ENCODE measurements around the gene POP7.
A peak's percentile ranks its signal among the peaks of the same experiment; 100 is the strongest.
"Not testable (repeated sequence)": the region's sequence is repeated elsewhere in the genome, so short reads cannot be mapped to it uniquely, and the experiment has no call there.

POP7 gene

DNA sequence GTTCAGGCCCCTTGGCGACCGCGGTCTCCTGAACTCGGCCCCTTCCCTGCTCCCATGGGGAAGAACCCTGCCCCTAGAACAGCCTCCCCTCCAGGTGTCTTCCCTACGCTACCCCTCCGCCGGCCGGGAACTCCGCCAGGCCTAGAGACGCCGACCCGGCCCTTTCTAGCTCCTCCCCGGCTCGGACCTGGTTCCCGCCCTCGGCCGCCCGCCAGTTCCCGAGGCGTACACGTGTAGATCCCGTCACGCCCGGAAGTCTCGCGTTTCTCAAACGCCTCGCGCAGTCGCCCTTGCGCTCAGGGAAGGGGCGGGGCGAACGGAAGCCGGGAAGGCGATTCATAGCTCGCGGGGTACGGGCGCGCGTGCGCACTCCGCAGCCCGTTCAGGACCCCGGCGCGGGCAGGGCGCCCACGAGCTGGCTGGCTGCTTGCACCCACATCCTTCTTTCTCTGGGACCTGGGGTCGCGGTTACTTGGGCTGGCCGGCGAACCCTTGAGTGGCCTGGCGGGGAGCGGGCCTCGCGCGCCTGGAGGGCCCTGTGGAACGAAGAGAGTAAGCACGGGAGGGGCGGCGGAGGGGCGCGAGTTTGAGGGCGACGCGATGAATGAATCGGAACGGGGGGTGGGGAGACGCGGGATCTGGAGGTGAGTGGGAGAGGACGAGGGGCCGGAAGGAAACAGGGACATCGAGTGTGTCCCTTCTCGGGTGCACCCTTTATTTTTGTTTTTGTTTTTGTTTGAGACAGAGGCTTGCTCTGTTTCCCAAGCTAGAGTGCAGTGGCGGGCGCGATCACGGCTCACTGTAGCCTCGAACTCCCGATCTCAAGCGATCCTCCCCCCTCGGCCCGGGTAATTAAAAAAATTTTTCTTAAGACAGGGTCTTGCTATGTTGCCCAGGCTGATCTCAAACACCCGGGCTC is at the start of gene POP7:
Gene POP7, plus strand, starts transcription at position 369 of the 919 bp plus-strand sequence. CDS start 710 bp downstream, outside the sequence.
- peak; percentile 91 for DNase-seq (ENCODE audit: low spot score)

DNA sequence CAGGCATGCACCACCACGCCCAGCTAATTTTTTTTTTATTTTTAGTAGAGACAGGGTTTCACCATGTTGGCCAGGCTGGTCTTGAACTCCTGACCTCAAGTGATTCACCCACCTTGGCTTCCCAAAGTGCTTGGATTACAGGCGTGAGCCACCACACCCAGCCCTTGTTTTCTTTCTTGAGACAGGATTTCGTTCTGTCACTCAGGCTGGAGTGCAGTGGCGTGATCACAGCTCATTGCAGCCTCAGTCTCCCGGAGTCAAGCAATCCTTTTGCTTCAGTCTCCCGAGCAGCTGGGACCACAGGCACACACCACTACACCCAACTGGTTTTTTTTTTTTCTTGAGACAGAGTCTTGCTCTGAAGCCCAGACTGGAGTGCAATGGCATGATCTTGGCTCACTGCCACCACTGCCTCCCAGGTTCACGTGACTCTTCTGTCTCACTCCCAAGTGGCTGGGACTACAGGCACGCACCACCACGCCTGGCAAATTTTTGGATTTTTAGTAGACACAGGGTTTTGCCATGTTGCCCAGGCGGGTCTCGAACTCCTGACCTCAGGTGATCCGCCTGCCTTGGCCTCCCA is 43.6 kb upstream of the POP7 start:
- DNase-seq (ENCODE audit: low spot score): not testable (repeated sequence)

DNA sequence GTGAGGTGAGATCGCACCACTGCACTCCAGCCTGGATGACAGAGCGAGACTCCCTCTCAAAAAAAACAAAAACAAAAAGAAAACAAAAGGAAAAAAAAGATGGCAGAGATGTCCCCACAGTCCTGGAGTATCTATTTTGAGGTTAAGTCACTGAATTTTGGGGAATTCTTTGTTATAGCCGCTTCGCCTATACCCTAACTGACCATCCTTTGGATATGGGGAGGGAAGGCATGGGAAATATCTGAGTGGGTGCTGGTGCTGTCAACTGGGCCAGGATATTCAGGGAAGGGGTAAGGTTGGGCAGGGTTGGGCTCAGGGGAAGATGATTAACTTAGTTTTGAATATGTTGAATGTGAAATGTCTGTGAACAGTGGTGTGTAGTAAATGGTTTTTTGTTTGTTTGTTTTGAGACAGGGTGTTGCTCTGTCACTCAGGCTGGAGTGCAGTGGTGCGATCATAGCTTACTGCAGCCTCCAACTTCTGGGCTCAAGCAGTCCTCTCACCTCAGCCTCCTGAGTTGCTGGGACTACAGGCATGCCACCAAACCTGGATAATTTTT is 40.7 kb upstream of the POP7 start:
- DNase-seq (ENCODE audit: low spot score): no peak

DNA sequence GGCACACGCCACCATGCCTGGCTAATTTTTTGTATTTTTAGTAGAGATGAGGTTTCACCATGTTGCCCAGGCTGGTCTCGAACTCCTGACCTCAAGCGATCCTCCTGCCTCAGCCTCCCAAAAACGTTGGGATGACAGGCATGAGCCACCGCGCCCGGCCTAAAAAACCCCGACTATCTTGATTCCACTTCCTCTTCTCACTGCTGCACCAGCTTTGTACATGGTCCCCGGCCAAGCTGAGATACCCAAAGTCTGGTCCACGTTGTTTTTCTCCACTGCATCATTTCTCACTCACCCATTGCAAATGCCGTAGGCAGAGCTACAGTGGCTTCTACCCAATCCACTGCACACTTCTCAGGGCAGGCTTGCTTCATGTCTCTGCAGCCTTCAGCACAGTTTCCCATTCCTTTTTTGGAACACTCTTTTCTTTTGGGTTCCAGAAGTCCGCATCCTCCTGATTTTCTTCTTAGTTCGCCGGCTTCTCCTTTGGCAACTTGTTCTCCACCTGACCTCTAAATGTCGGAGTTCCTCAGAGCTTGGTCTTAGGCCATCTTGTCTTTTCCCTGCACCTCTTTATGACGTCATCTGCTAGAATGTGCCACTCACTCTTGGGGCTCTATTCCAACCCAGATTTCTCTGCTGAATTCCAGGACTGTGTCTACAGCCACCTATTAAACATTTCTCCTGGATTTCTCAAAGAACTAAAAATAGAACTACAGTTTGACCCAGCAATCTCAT is 38.4 kb upstream of the POP7 start:
- no peak for DNase-seq (ENCODE audit: low spot score)

DNA sequence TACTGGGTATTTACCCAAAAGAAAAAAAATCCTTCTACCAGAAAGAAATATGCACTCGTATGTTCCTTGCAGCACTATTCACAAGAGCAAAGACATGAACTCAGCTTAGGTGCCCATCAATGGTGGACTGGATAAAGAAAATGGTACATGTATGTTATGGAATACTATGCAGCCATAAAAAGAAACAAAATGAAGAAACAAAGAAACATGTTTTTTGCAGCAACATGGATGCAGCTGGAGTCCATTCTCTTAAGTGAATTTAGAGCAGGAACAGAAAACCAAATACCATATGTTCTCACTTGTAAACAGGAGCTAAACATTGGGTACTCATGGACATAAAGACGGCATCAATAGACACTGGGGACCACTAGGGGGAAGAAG is 37.9 kb upstream of the POP7 start:
- no peak for DNase-seq (ENCODE audit: low spot score)

DNA sequence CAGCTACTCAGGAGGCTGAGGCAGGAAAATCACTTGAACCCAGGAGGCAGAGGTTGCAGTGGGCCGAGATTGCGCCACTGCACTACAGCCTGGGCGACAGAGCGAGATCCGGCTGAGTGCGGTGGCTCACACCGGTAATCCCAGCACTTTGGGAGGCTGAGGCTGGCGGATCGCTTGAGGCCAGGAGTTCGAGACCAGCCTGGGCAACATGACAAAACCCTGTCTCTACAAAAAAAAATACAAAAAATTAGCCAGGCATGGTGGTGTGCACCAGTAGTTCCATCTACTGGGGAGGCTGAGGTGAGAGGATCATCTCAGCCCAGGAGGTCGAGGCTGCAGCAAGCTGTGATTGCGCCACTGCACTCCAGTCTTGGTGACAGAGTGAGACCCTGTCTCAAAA is 36.8 kb upstream of the POP7 start:
- DNase-seq (ENCODE audit: low spot score): not testable (repeated sequence)

DNA sequence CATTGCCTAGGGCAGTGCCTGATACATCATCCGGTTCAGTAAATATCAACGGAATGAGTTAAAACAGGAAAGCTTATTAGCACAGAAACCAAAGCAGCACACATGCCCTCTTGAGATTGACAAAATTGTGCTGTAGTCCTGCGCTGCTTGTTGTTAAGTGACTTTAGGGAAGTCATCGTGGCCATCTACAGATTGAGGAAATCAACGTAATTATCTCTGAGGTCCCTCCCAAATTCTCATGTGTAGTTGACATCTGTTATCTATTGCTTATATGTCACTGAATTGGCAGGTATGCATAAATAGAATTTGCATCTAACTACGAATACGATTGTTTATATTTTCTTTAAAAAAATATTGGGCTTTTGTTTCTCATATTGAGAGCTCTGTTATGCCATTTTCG is 35.8 kb upstream of the POP7 start:
- DNase-seq (ENCODE audit: low spot score): no peak

DNA sequence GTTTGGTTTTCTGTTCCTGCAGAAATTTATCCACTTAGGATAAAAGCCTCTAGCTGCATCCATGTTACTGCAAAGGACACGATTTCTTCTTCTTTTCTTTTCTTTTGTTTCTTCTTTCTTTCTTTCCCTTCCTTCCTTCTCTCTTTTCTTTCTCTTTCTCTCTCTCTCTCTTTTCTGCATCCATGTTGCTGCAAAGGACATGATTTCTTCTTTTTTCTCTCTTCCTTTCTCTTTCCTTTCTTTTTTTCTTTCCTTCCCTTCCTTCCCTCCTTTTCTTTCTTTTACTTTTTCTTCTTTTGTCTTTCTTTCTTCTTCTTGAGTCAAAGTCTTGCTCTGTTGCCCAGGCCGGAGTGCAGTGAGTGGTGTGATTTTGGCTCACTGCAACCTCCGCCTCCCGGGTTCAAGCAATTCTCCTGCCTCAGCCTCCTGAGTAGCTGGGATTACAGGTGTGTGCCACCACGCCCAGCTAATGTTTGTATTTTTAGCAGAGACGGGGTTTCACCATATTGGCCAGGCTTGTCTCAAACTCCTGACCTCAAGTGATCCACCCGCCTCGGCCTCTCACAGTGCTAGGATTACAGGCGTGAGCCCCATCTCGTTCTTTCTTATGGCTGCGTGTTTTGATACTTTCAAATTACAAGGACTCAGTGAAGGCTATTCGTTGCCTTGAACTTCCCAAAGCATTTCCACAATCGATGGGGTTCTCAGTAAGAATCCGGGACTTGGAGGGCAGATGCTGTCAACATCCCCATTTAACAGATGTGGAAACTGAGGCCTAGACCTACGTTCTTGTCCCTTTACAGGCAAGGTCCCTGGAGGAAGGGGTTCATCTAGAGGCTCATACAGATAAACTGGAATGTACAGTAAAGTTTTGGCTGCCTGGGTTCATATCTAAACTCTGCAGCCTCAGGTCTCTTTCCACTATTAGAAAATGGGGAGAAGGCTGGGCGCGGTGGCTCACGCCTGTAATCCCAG is 34.3 kb upstream of the POP7 start:
- DNase-seq (ENCODE audit: low spot score): no peak

DNA sequence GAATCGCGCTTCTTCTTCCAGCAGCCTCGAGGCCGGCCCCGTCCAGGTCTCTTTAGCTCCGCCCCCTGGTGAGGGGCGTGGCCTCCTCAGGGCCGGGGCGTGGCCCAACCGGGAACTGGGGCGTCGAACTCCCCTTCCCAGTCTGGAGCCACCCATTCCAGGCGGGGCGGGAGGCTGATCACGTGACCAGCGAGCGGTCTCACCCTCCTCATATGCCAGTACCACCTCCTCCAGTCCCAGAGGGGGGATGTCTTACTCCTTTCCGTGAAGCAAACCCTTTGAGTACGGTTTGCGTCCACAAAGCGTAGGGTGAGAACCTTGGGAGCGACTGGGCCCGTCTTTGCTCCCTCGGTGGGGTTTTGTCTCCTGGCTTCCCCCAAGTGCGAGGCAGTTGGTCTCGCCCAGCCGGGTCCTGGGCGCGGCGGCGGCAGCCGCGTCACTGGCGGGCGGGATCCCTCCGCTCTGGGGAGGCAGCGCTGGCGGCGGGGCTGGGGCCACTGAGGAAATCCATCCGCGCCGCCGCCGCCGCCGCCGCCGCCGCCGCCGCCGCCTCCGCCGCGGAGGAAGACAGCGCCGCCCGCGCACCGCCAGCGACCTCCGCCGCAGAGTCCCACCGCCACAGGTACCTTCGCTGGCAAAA is 32.5 kb upstream of the POP7 start, which contains the start of gene GNB2:
Gene GNB2, plus strand, starts transcription at position 439 of the 640 bp plus-strand sequence. CDS start 2,526 bp downstream, outside the sequence.
- DNase-seq (ENCODE audit: low spot score): peak; percentile 98

DNA sequence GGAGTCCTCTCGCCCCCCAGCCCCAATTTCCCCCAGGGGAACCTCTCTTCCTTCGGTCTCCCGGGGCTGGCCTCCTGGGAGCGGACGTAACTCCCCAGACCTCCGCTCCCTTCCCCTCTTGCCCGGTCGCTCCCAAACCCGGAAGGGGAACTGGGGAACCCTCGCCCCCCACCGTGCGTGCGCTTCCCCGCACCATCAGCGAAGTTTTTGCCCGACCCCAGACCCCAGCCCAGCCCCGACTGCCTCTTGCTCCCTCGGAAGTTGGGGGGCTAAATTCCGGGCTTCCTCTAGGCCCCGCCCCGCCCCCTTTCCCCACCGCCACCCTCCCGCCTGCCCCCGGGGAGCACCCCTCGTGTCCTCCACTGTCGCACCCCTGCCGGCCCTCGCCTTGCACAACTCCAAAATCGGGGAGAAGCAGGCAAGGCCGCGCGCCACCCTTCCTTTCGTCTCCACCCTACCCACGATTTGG is 31.9 kb upstream of the POP7 start:
- no peak for DNase-seq (ENCODE audit: low spot score)

DNA sequence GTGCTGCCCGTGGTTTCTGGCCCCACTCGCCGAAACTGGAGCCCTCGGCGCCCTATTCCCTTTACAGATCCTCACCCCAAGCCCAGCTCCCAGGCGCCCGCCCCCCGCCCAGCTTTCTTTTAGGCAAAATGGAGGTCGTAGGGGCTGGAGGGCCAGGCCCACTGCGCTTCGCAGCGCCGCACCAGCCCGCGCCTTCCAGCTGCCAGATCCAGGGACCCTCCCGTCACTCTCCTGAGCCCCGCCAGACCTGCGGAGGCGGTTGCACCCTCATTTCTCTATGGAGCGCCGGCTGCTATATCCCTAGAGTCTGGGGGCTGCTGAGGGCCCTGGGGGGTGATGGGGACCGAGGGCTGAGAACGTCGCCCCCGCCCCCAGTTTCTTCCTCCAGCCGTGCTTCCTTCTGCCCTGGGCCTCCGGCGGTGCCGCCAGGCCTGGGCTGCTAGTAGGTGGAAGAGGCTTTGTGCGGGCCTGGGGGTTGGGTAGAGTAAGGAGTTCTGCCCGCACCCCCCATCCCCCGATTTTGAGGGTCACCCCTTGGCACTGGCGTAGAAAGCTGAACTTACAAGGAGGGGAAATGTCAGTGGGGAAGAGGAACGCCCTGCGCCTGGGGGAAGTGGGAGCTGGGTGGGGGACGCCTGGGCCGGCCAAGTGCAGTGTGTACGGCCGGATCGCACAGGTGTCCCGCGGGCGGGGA is 31.4 kb upstream of the POP7 start:
- no peak for DNase-seq (ENCODE audit: low spot score)

DNA sequence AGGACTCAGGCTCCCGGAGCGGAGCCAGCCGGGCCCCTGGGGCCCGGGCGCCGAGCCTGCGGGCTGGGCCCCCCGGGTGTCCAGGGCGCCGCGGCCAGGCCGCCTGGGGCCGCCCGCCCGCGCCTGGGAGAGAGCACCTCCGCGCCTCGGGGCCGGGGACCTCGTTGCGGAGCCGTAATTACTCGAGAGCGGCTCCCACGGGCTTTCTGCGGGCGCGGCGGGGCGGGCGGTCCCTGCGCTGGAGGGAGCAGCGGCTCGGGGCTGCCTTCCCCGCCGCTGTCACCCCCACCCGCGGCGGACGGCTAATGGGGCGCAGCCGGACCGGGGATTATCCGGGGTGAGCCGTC is 30.8 kb upstream of the POP7 start:
- no peak for DNase-seq (ENCODE audit: low spot score)

DNA sequence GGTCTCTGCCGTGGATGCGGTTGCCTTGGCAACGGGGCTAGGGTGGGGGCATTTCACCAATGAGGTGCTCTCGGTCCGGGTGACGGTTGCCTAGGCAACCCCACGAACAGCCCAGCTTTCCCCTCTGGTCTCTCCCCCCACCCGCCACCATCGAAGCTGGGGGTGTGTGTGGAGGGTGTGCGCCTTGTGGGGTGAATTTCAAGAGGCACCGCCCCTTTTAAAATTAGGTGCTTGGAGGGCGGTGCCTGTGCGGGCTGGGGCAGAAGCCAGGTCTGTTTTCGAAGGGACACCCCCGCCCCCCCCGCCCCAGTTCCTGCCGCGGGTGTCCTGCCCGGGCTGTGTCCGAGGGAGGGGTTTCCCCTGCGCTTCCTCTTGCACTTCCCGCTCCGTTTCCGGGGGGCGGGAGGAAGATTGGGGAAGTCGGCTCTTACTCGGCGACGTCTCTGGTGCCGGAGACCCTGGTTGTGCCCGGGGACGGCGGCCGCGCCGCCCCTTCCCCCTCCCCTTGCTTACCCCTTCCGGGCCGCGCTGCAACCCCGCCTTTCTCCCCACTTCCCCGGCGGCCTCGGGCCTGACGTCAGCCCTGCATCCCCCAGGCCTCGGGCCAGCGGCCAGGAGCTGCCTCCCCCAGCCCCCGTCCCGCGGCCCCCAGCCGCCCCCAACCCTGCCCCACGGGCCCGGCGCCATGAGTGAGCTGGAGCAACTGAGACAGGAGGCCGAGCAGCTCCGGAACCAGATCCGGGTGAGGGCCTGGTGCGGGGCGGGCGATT is 30.2 kb upstream of the POP7 start:
- peak; percentile 71 for DNase-seq (ENCODE audit: low spot score)

DNA sequence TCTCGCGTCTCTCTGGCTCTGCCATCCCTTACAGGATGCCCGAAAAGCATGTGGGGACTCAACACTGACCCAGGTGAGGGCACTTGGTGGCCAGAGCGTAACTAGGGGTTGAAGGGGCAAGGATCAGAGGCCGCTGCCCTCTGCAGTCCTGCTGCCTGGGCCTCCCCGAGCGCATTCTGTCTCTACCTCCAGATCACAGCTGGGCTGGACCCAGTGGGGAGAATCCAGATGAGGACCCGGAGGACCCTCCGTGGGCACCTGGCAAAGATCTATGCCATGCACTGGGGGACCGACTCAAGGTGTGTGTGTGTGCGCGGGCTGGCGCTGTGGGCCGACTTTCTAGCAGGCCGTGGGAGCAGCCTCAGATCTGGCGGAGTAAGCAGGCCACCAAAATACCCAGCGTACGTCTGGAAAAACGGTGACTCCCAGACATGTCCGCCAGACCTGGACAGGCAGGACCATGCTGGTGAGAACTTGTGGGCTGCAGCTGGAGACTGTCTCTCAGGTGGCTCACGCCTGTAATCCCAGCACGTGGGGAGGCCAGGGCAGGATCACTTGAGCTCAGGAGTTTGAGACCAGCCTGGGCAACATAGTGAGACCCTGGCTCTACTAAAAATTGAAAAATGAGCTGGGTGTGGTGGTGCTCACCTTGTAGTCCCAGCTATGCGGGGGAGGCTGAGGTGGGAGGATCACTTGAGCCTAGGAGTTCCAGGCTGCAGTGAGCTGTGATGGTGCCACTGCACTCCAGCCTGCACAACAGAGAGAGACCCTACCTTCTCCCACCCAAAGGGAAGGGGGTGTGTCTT is 29.2 kb upstream of the POP7 start:
- no peak for DNase-seq (ENCODE audit: low spot score)

DNA sequence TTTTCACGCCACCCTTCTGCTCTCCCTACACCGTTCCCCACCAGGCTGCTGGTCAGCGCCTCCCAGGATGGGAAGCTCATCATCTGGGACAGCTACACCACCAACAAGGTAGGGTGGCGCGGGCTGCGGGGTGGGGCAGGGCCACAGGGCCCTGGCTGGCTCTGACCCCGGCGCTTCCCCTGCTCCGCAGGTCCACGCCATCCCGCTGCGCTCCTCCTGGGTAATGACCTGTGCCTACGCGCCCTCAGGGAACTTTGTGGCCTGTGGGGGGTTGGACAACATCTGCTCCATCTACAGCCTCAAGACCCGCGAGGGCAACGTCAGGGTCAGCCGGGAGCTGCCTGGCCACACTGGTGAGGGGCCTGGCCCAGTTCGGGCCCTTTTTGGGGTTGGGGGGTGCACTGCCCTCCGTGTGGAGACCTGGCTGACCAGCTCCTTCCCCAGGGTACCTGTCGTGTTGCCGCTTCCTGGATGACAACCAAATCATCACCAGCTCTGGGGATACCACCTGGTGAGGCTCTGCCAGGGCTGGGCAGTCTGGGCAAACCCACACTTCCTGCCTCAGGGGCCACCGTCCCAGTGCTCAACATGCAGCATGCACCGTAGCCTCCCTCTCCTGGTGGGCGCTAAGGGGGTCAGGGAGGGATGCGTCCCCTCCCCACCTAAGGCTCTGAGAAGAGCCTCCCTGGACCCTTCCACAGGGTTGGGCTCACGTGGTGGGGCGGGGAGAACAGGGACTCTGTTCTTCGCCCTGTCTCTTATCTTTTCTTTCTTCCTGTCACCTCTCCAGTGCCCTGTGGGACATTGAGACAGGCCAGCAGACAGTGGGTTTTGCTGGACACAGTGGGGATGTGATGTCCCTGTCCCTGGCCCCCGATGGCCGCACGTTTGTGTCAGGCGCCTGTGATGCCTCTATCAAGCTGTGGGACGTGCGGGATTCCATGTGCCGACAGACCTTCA is 28.3 kb upstream of the POP7 start:
- no peak for DNase-seq (ENCODE audit: low spot score)

DNA sequence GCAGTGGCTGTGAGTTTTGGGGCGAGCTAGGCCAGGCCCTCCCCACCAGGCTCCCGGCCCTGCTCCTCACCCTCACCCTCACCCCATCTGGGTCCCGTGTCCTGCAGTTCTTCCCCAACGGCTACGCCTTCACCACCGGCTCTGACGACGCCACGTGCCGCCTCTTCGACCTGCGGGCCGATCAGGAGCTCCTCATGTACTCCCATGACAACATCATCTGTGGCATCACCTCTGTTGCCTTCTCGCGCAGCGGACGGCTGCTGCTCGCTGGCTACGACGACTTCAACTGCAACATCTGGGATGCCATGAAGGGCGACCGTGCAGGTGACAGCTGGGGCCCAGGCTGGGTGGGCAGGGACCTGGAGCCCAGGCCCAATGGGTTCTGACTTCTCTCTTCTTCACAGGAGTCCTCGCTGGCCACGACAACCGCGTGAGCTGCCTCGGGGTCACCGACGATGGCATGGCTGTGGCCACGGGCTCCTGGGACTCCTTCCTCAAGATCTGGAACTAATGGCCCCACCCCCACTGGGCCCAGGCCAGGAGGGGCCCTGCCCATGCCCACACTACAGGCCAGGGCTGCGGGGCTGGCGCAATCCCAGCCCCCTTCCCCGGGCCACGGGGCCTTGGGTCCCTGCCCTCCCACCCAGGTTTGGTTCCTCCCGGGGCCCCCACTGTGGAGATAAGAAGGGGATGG is 27.5 kb upstream of the POP7 start:
- DNase-seq (ENCODE audit: low spot score): no peak

All from globus pallidus (tissue), 1 donor.